ENCODE measurements around the gene AQP4.

Gene AQP4

DNA sequence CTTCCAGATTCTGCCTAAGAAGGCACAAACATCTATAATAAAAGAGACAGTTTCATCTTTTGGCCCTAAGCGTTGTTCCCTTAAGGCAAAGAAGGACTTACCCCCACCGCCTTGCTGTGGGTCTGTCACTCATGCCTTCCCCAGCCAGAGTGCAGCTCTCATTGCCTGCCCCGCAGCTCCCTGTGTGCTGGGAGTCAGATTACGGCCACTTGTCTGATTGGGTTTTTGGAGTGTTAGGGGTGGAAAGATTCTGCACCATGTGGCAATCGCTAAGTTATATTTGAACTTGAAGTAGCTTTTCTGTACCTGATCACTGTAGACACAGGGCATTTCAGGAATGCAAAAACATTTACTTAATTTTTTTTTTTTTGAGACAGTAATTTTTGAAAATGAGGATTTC is at the start of gene AQP4:
Gene AQP4 (minus strand): TSS at position 151 of the 400 bp plus-strand sequence. CDS start 18 bp downstream, at position 133.
- DNase-seq = no peak

GRCh38 chr18:26911840-26912239 is 46.3 kb upstream of the AQP4 start:
- DNase-seq = no peak

DNA sequence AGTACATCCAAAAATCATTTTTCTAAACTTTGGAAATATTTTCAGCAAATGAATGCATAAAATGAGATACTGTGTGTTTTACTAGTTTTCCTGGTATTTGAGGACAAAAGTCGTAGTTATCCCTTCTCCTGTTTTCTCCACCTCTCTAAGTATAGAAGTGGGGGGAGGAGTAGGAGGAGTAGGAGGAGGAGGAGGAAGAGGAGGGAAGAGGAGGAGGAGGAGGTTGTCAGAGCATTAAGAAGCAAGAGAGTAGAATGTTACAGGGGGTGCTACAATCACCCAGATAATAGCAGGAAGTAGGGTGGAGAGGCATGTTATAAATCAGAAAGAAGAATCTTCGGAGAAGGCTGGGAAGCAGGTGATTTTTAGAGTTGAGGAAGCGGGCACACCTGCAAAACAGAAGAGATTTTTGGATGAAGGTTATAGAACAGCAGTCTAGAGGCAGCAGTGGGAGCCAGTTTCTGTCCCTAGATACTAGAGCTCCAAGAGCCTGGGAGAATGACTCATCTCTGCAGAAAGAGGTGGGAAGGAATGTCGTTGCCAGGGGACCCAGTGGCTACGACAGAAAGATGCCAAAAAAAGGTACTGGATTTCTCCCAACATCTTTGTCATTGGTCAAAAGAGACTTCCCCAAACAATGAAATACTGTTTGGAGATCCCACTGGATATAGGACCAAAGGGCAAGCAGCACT is 44.2 kb upstream of the AQP4 start:
- DNase-seq = no peak

- DNase-seq = no peak
Observed at GRCh38 chr18:26908906-26909305, 43.4 kb upstream of the AQP4 start.

DNA sequence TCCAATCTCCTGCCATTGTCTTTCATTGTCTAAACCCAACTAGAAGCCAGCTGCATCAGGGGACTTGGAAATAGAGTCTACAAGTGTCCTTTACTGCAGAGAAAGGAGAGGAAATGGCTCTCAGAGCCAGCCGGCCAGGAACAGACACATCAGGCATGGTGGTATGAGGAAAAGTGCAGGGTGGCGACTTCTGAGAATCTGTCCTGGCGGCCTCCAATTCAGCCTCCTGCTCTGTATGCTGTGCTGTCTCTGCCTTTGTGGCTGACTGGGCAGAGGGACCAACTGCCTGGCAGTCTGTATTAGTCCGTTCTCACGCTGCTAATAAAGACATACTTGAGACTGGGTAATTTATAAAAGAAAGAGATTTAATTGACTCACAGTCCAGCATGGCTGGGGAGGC is 36.8 kb upstream of the AQP4 start:
- no peak for DNase-seq

DNA sequence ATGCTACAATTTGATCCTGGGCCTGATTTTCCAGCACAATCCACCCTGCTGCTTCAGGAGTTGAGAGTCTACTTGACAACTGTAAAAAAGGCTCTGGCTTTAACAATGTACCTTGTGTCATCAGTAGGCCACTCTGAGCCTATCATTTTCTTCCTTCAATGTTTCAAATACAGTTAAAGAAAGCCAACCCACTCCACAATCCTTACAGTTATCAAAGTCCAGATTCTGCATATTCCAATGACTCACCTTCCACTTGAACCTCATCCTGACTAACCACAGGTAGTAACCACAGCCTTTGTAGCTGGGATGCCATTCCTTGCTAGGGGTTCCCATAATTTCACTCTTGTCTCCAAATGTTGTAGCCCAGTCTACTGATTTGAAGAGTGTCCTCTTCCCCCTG is 35.5 kb upstream of the AQP4 start:
- no peak for DNase-seq

DNA sequence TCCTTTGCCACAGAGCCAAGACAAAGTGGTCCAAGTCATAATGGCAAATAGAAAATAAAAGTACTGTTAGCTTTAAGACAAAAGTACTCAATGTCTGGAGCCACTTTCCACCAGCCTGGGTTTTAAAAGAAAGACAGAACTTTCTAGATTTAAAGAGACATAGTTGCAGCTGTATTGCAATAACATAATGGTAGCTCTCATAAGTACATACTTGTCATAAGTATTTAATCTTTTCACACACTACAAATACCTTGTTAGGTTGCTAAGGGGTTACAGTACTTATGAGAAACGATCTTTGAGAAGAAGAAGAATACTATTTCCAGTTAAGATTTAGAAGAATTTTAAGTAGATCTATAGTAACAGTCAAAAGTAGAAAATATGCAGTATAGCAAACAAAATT is 28.9 kb upstream of the AQP4 start:
- DNase-seq = no peak

- no peak for DNase-seq
Observed at GRCh38 chr18:26893996-26894395, 28.5 kb upstream of the AQP4 start.

DNA sequence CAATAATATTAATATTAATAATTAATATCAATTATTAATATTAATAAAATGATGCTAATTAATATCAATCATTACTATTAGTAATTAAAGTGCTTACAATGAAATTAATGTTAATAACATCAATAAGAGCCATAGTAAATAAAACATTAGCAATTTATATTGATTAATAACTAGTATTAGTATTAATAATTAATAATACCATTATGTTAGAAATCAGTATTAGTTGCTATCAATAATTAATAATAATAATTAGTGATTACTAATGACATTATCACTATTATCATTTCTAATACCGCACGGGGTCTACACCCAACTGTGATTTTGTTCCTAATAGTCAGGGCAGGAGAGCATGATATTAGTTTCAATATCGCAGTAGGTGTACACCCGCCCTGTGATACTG is 22.8 kb upstream of the AQP4 start:
- no peak for DNase-seq

DNA sequence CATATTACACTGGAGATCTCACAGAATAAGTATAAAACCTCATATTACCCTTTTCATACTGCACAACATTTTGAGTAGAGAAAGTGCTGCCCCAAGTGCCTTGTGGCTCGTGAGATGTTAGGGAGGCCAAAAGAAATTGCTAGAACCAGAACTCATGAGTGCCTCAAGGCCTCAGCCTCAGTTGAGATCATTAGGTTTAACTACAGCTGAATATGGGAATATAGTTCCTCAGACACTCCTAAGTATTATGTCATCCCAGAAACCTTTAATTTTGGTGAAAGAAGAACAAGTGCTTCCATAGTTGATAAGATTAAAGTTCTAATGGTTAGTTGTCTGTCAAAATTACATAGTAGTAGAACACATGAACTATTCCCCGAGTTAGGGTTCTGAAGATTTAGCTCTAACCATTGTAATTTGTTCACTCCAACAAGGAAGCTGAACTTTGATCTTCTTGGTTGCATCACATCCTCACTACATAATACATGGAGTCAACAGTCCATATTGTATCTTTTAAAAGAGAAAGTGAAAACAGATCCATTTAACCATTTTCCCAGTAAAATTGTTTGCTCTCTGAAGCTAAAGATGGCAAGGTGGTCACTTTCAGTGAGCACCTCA is 9.6 kb upstream of the AQP4 start:
- no peak for DNase-seq

DNA sequence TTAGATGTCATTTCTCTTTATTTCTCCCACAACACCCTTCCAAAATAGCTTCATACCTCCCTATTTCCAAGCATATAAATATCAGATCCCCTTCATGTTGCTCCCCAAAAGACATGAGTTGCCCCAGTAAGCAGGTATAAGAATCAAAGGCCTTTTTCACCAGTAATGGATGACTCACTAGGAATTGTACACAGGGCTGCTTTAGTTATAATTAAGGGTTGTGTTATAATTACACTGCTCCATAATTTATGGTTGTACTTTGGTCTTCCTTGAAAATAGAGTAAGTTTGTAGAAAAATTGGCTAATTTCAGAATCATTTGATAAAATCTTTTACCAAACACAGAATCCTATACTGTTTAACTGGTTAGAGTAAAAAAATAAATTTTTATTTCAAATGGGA is 8.8 kb upstream of the AQP4 start:
- DNase-seq = no peak

DNA sequence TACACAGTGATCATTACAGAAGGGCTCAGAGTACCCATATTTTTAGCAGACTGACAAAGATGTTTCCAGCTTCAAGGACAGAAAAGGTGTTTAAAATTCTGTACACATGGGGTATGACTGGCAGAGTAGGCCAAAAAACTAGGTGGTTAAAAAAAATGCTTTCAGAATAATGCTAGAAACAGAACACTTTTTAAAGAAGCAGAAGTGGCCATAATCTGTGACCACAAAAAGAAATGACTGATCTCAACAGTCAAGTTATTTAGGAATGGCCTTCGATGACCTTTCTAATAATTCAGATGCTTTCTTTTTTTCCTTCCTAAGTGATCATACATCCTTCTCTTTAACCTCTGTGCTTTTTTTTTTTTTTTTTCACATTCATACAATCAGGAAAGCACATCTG is 4.1 kb upstream of the AQP4 start:
- DNase-seq = no peak

DNA sequence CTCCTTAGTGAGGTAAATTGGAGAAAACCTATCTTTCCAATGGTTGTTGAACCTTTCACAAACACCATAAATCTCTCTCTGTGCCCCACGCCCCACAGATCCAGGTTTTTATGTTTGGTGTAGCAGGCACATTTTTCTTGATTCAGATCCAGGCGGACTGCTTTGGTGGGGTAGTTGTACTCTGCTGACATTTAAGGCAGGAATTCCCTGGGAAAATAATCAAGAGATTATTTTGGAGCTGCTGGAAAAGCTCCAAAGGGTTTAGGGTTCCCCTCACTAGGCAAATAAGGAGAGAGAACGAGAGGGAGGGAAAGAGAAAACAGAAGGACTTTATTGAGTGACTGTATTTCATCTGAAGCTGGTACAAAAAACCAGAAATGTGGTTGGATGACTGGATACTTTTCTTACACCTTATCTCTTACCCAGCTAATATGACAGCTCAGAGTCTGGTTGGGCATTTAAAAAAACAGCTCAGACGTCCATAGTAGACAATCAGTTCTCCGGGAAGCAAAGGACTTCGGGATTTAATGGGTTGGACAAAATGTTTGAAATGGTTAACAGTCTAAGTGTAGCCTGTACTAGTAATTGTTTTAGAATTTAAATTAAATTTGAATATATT is 3.6 kb upstream of the AQP4 start:
- no peak for DNase-seq

DNA sequence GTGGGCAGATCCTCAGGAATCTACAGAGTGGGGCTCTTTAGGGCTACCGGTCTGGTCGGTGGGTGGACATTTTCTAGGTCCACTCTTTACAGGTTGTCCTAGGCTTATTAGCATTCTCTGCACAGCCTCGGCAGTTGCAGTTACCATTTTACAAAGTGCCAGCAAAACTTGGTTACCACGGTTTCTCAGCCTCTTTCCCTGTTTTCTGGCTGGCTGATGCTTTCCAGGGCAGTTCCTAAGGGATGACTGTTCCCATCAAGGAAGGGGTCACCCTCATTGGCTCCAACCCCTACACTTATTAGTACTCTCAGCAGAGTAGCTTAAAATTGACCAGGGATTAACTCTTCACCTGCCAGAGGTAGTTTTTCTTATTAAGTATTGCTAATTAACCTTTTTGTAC is 2.0 kb upstream of the AQP4 start:
- no peak for DNase-seq

GRCh38 chr18:26864658-26865057 is 849 bp downstream of the AQP4 start:
- no peak for DNase-seq

- no peak for DNase-seq
Observed at GRCh38 chr18:26863921-26864497, 1.5 kb downstream of the AQP4 start.

- DNase-seq = no peak
Observed at GRCh38 chr18:26863122-26863879, 2.2 kb downstream of the AQP4 start.

DNA sequence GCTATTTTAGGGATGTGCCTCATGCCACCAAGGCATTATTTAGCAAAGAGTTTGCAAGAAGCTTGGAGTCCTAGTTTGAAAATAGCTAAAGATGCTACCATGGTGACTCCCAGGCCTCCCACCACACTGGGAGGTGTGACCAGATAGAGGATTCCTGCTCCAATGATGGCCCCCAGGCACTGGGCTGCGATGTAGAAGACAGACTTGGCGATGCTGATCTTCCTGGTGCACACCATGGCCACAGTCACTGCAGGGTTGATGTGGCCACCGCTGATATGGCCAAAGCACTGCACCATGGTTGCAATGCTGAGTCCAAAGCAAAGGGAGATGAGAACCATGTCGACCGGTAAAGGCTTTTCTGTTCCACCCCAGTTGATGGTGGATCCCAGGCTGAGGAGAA is 3.4 kb downstream of the AQP4 start:
- DNase-seq = no peak

- DNase-seq = no peak
Observed at GRCh38 chr18:26854292-26854881, 11.1 kb downstream of the AQP4 start.

- no peak for DNase-seq
Observed at GRCh38 chr18:26853401-26853800, 12.1 kb downstream of the AQP4 start.

- DNase-seq = no peak
Observed at GRCh38 chr18:26843760-26844159, 21.7 kb downstream of the AQP4 start.

DNA sequence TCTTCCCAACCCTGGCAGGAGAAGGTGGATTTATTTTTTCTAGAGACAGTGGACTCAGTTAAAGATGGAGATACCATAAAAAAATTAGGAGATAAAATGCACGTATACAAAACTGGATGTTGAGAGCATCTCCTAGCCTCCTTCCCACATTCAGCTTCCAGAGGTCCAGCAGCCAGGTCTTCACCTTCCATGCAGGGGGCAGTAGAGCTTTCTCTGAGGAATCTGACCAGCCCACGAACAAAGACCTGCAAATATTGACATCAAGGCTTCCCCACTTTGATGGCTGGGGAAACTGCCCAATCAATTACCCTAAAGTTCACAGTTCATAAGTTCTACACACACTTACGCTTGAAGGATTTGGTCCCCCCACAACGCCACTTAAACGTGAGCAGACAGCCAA is 24.5 kb downstream of the AQP4 start:
- no peak for DNase-seq

DNA sequence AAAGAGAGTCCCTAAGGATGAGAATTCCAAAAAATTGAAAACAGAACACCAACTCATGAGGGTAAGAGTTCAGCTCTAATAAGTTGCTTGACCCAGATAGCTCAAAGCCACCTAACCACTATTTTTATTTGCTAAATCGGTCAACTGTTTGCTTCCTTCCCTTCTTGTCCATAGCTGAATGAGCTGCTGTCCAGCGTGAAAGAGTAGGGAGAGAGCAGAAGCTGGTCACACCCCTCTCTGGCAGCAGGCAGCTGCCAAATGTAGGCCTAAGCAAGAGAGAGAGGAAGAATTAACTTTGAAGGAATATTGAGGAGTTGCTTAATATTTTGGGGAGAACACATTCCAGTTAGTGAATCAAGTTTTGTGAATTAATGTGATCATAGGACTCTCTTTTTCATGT is 25.9 kb downstream of the AQP4 start:
- DNase-seq = no peak

Measured in stimulated activated CD4-positive, alpha-beta T cell treated with anti-CD3 and anti-CD28 coated beads, Interleukin-4, amount 100 ng/mL, for 4 hours (primary cell).